Esophagus squamous epithelium (tissue), 5 donors: ENCODE measurements around the gene CDK11B. TPM values are rescaled to one million over a fixed set of nuclear protein-coding genes. Genes with fewer than 3 reads are reported as not detected.
"Not testable (repeated sequence)": the region's sequence is repeated elsewhere in the genome, so short reads cannot be mapped to it uniquely, and the experiment has no call there.

ENCODE experiments used
- DNase-seq: peaks from one replicate; lab custom pipeline; 2025; lab: John Stamatoyannopoulos, UW
- H3K27ac ChIP-seq, 4 donors: fragments of 200-600 bp; sonication (generic); one replicate each; pipeline ENCODE4 v1.5.1; 2016 to 2019; ENCODE audit warnings: mild to moderate bottlenecking in 1 of 4
- H3K27me3 ChIP-seq, 4 donors: fragments of 200-600 bp; sonication (generic); 1 replicate in 3 of 4; 2 replicates in 1 of 4; pipeline versions ENCODE4 v1.5.1 to v1.6.0; 2017 to 2021; ENCODE audit warnings: antibody characterized with exemption in 1 of 4
- H3K36me3 ChIP-seq, 3 donors: fragments of 200-600 bp; sonication (generic); one replicate each; pipeline ENCODE4 v1.5.1; 2016 to 2019
- H3K4me1 ChIP-seq, 3 donors: fragments of 200-600 bp; sonication (generic); one replicate each; pipeline ENCODE4 v1.5.1; 2017 to 2019
- H3K4me3 ChIP-seq, 4 donors: fragments of 200-600 bp; sonication (generic); 1 replicate in 3 of 4; 2 replicates in 1 of 4; pipeline ENCODE4 v1.5.1; 2016 to 2019; ENCODE audit warnings: mild to moderate bottlenecking in 2 of 4, moderate library complexity in 1 of 4
- H3K9me3 ChIP-seq, 3 donors: fragments of 200-600 bp; sonication (generic); one replicate each; pipeline ENCODE4 v1.5.1; 2016 to 2019
- POLR2A ChIP-seq, 4 donors: fragments of 450-650 bp; IDR thresholded peaks; one replicate each; pipeline ENCODE4 v1.6.1; 2017; ENCODE audit warnings: antibody characterized with exemption in 4 of 4, mild to moderate bottlenecking in 4 of 4, moderate library complexity in 3 of 4
- WGBS, 2 donors: methylation state at CpG; one replicate each; pipeline ENCODE4 v1.1.5; 2018; 5-methylcytosine and 5-hydroxymethylcytosine counted together
- intact Hi-C: fragments of 100-400 bp; cut with DNase I; formaldehyde crosslinking; loops from one replicate; pipeline ENCODE4 v1.15.0; 2022
- total RNA-seq, 4 donors: library from RNA; depleted of rRNA; stranded (reverse); fragments of >200 nt; gene quantifications; one replicate each; pipeline ENCODE4 v1.1.0, GENCODE V29; 2016
- TF ChIP-seq, protein P1 (sequence below), 6 experiments: fragments of 450-650 bp in 4 of 6; fragments of 200-600 bp in 2 of 6; sonication (generic) in 2 of 6; IDR thresholded peaks; one replicate each; pipeline ENCODE4 v1.5.1; 2016 to 2019; ENCODE audit warnings: antibody characterized with exemption in 6 of 6, mild to moderate bottlenecking in 4 of 6, moderate library complexity in 4 of 6
- donor health status: DM: yes; HTN: yes; CAD: no.

The CDK11B gene
- total RNA-seq, 4 donors from 2014 or later: 10.1 to 17.2 (median 13.7) TPM

DNA sequence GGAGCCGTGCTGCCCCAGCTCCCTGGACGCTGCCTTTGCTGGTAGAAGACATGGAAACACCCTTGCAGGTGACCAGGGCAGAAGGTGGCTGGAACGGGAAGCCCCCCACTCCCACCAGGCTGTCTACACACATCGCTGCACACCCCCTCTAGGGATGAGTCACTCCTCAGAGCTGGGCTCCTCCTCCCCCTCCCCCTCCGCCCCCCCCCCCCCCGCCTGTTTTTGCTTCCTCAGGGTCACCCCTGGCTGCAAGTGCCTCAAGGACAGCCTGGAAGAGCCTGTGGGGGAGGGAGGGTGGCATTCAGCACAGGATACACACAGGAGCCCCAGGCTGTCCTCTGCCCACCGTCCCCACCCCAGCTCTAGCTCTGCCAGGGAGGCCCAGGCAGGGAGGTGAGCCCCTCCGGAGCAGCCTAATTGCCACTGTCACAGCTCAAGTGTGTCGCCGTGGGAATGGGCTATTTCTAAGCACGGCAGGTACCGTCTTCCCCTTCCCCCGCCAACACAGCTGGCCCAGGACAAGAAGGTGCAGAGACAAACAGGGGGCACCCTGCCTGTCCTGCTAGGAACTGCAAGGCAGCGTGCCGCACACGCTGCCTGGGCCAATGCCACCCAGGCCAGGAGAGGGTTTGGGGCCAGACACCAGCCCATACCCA, 61.4 kb downstream of the CDK11B start:
- Histone ChIP-seq H3K27ac (no peak overlapping the region), H3K4me1 (peaks cover 16 to 38% (median 29%) of the 10 kb centered on the region in 3 donors), H3K4me3 (no peak overlapping the region), H3K36me3 (no peaks in the 10 kb centered on the region), H3K9me3 (no peaks in the 10 kb centered on the region), H3K27me3 (peaks cover 0 to 72% (median 2%) of the 10 kb centered on the region in 4 donors)
- 20% methylated on average over 3 of the region's 16 CpGs; no CpG with 5 or more reads in 1 of the 2 donors for WGBS, 2 donors
- intact Hi-C loops: no loop called here
- no peak for TF ChIP-seq POLR2A (IDR thresholded peaks at IDR 0.05)
- TF ChIP-seq, protein P1, sequence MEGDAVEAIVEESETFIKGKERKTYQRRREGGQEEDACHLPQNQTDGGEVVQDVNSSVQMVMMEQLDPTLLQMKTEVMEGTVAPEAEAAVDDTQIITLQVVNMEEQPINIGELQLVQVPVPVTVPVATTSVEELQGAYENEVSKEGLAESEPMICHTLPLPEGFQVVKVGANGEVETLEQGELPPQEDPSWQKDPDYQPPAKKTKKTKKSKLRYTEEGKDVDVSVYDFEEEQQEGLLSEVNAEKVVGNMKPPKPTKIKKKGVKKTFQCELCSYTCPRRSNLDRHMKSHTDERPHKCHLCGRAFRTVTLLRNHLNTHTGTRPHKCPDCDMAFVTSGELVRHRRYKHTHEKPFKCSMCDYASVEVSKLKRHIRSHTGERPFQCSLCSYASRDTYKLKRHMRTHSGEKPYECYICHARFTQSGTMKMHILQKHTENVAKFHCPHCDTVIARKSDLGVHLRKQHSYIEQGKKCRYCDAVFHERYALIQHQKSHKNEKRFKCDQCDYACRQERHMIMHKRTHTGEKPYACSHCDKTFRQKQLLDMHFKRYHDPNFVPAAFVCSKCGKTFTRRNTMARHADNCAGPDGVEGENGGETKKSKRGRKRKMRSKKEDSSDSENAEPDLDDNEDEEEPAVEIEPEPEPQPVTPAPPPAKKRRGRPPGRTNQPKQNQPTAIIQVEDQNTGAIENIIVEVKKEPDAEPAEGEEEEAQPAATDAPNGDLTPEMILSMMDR (IDR thresholded peaks at IDR 0.05): peak in 4 of 6 experiments; percentile 8 to 53 (median 25)
- DNase-seq: no peak

DNA sequence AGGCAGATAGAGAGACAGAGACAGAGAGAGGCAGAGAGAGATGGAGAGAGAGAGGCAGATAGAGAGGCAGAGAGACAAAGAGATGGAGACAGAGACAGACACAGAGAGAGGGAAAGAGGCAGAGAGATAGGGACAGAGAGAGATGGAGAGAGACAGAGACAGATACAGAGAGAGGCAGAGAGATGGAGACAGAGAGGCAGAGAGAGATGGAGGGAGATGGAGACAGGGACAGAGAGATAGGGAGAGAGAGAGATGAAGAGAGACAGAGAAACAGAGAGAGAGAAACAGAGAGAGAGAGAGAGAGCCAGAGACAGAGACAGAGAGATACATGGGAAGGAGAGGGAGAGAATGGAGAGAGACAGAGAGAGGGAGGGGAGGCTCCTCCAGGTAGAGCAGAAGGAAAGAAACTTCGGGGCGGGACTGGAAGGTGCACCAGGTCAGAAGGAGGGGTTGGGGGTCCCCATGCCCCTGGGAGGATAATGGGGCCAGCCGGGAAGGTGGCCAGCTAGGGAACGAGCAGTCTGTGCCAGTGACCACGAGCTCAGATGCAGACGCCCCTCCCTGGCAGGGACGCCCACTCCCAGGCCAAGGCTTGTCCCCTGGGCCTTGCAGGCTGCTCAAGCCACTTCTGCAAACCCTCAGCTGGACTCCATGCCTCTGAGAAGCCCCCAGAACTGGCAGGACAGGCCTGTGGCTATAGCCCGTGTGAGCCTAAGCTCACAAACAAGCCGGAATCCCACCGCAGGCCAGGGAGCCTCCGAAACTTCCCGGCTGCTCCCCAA, 62.1 kb downstream of the CDK11B start:
- 29 to 38% methylated on average over 5 to 7 of the region's 12 CpGs for WGBS, 2 donors
- Histone ChIP-seq H3K4me3 (no peak overlapping the region), H3K27me3 (peaks cover 0 to 65% (median 2%) of the 10 kb centered on the region in 4 donors), H3K9me3 (no peaks in the 10 kb centered on the region), H3K27ac (no peak overlapping the region), H3K36me3 (no peaks in the 10 kb centered on the region), H3K4me1 (peaks cover 16 to 38% (median 29%) of the 10 kb centered on the region in 3 donors)
- TF ChIP-seq, protein P1 (IDR thresholded peaks at IDR 0.05): no peak
- no peak for TF ChIP-seq POLR2A (IDR thresholded peaks at IDR 0.05)
- intact Hi-C loops: no loop called here
- DNase-seq: no peak

DNA sequence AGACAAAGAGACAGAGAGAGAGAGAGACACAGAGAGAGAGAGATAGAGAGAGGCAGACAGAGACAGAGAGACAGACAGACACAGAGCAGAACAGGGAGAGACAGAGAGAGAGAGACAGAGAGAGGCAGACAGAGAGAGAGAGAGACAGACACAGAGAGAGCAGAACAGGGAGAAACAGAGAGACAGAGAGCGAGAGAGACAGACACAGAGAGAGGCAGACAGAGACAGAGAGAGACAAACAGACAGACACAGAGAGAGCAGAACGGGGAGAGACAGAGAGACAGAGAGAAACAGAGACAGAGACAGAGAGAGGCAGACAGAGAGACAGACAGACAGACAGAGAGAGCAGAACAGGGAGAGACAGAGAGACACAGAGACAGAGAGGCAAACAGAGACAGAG, 63.5 kb downstream of the CDK11B start:
- DNase-seq, intact Hi-C loops, H3K27ac ChIP-seq, H3K9me3 ChIP-seq, H3K36me3 ChIP-seq, H3K4me3 ChIP-seq: not testable (repeated sequence)
- Histone ChIP-seq H3K4me1 (peaks cover 10 to 31% (median 21%) of the 10 kb centered on the region in 3 donors), H3K27me3 (peaks cover 0 to 57% (median 0%) of the 10 kb centered on the region in 4 donors)
- WGBS, 2 donors: 75 to 91% methylated on average over 2 of the region's 2 CpGs

DNA sequence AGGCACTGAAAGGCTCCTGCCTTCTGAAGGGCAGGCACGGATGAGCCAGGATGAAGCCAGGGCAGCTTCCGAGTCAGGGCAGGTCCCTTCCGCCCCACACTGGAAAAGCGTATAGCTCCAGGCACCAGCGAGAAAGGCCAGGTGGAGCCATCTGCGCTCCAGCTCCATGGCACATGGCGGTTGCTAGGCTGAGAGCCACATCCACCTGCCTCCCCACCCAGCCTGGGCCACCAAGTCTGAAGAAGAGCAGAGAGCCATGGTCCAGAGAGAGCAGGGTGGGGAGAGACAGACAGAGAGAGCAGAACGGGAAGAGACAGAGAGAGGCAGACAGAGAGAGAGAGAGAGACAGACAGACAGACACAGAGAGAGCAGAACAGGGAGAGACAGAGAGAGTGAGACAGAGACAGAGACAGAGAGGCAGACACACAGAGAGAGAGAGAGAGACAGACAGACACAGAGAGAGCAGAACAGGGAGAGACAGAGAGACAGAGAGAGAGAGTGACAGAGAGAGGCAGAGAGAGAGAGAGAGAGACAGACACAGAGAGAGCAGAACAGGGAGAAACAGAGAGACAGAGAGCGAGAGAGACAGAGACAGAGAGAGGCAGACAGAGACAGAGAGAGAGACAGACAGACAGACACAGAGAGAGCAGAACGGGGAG, 64.1 kb downstream of the CDK11B start:
- intact Hi-C loops: no loop called here
- peaks cover 10 to 28% (median 17%) of the 10 kb centered on the region in 3 donors for H3K4me1 ChIP-seq
- TF ChIP-seq, protein P1 (IDR thresholded peaks at IDR 0.05): no peak
- TF ChIP-seq POLR2A (IDR thresholded peaks at IDR 0.05): no peak
- DNase-seq: no peak
- peaks cover 0 to 60% (median 0%) of the 10 kb centered on the region in 4 donors for H3K27me3 ChIP-seq
- no peaks in the 10 kb centered on the region for H3K9me3 ChIP-seq
- H3K27ac ChIP-seq: no peak overlapping the region
- no peaks in the 10 kb centered on the region for H3K36me3 ChIP-seq
- WGBS, 2 donors: 52 to 54% methylated on average over 3 to 6 of the region's 10 CpGs
- H3K4me3 ChIP-seq: no peak overlapping the region

DNA sequence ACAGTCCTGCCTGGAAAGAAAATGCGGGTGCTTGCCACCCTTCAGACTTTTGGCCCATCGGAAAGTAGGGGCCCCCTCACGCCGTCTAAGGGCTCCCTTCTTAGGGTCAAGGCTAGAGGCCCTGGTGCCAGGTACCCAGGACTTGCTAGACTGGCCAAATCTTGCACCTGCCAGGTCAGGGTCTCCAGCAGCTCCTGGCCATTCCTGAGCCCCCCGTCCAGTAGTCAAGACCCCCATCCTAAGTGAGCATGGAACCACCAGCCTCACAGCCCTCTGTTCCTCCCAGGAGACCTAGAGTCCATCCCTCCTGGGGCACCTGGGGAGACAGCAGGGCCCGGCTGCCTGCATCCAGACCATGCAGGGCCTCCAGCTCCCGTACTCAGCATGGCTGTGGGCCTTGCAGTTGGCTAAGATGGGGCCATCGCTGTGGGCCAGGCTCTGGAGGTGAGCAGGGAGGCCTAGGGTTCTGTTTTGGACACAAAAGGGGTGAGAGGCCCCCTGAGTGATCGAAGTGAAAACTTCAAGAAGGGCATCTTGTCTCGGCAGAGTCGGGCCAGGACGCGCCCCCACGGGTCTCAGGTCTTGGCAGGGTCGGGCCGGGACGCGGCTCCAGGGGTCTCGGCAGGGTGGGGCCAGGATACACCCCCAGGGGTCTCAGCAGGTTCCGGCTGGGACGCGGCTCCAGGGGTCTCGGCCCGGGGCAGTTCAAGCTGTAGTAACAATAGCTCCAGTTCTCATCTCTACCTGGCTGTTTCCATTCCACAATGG, 64.8 kb downstream of the CDK11B start:
- peaks cover 7 to 22% (median 10%) of the 10 kb centered on the region in 3 donors for H3K4me1 ChIP-seq
- intact Hi-C loops: no loop called here
- DNase-seq: no peak
- 84 to 94% methylated on average over 4 to 7 of the region's 24 CpGs for WGBS, 2 donors
- no peak overlapping the region for H3K27ac ChIP-seq
- no peak overlapping the region for H3K4me3 ChIP-seq
- no peak for TF ChIP-seq POLR2A (IDR thresholded peaks at IDR 0.05)
- TF ChIP-seq, protein P1 (IDR thresholded peaks at IDR 0.05): no peak
- H3K36me3 ChIP-seq: no peaks in the 10 kb centered on the region
- H3K9me3 ChIP-seq: no peaks in the 10 kb centered on the region
- H3K27me3 ChIP-seq: peaks cover 0 to 59% (median 0%) of the 10 kb centered on the region in 4 donors
